Adipocyte (in vitro differentiated cells): ENCODE data around the gene POC5.

ENCODE experiments used
- DNase-seq: peaks from one replicate; pipeline ENCODE4 v3.0.0-alpha.2; 2015; ENCODE audit warnings: low read depth
- H3K27me3 ChIP-seq: replicated peaks from 2 replicates; pipeline ENCODE4 v1.7.0; 2013; ENCODE audit warnings: mild to moderate bottlenecking, low read length, moderate library complexity; ENCODE audit not compliant: control insufficient read depth, insufficient read depth
- H3K36me3 ChIP-seq: 2 replicates; pipeline ENCODE4 v1.7.0; 2013; ENCODE audit warnings: low read length, mild to moderate bottlenecking, moderate library complexity; ENCODE audit not compliant: control insufficient read depth, insufficient read depth, severe bottlenecking
- H3K4me1 ChIP-seq: 2 replicates; pipeline ENCODE4 v1.7.0; 2013; ENCODE audit warnings: mild to moderate bottlenecking, low read length, moderate library complexity; ENCODE audit not compliant: control insufficient read depth, insufficient read depth
- H3K4me3 ChIP-seq: 2 replicates; pipeline ENCODE4 v1.7.0; 2013; ENCODE audit warnings: mild to moderate bottlenecking, low read length, moderate library complexity
- H3K9ac ChIP-seq: 2 replicates; pipeline ENCODE4 v1.7.0; 2013; ENCODE audit warnings: mild to moderate bottlenecking, low read length, moderate library complexity
- H3K9me3 ChIP-seq: 2 replicates; pipeline ENCODE4 v1.7.0; 2013; ENCODE audit warnings: mild to moderate bottlenecking, low read length, moderate library complexity; ENCODE audit not compliant: control insufficient read depth

POC5 gene

GRCh38 chr5:75659791-75660450 is 57.3 kb downstream of the POC5 start:
- Histone ChIP-seq H3K27me3 (no peaks in the 10 kb centered on the region), H3K9ac (no peak overlapping the region), H3K4me3 (no peak overlapping the region), H3K4me1 (no peaks in the 10 kb centered on the region), H3K36me3 (peaks cover 7% of the 10 kb centered on the region), H3K9me3 (no peaks in the 10 kb centered on the region)
- no peak for DNase-seq

DNA sequence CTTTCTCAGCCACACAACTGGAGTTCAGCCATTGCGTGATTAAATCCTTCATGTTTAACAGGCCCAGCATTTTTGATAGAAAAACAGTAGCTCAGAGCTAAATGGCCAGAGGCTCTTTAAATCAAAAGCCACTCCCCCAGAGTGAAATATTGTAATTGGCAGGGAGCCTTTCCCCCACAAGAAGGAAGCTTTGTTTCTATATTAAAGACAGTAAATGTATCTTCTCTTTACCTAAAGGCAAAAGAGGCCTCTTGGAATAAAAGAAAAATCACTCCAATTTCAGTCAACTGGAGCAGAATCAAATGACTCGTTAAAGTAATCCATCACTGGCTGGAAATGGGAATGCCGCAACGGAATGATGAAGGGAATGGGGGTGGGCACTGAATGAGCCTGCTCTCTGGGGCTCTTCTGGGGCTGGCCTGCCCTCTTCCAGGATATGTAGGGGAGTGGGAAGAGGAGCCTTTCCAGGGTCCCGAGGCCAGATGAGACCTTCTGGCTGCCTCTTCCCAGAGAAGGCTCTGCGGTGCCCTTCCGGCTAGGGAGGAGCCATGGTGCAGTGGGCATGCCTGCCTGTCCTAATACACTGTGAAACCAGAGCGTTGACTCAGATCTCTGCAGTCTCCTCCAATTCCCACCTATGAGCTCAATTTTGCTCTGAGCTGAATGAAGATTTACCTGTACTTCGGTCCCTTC is 60.8 kb downstream of the POC5 start:
- Histone ChIP-seq H3K27me3 (no peaks in the 10 kb centered on the region), H3K36me3 (no peaks in the 10 kb centered on the region), H3K9me3 (no peaks in the 10 kb centered on the region), H3K4me1 (no peaks in the 10 kb centered on the region), H3K4me3 (peak overlapping the region; percentile 88), H3K9ac (peak overlapping the region; percentile 85)
- peak; percentile 49 for DNase-seq

- H3K4me1 ChIP-seq, result no peaks in the 10 kb centered on the region
- no peaks in the 10 kb centered on the region for H3K9me3 ChIP-seq
- H3K9ac ChIP-seq, result no peak overlapping the region
- H3K36me3 ChIP-seq, result no peaks in the 10 kb centered on the region
- no peak overlapping the region for H3K4me3 ChIP-seq
- no peaks in the 10 kb centered on the region for H3K27me3 ChIP-seq
- DNase-seq, result no peak
Measured at GRCh38 chr5:75654693-75655295, 62.4 kb downstream of the POC5 start.

DNA sequence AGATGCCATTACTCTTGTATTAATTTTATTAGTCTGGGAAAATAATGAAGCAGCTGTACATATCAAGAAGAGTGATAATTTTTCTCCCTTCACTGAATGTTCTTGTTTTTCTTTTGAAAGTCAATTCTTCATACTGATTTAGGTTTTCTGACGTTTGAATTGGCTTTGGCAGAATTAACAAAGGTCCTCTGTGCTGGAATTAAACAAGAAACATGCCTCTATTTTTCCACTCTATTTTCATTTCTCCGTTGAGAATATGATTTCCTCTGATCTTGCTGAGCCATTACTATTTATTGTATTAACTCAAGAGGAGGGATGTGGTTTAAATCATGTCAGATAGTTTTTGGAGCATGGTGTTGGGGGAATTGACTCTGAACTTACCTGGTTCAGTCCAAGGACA is 63.7 kb downstream of the POC5 start:
- Histone ChIP-seq H3K4me1 (no peaks in the 10 kb centered on the region), H3K36me3 (no peaks in the 10 kb centered on the region), H3K27me3 (no peaks in the 10 kb centered on the region), H3K4me3 (no peak overlapping the region), H3K9ac (no peak overlapping the region), H3K9me3 (no peaks in the 10 kb centered on the region)
- no peak for DNase-seq

GRCh38 chr5:75651575-75652238 is 65.5 kb downstream of the POC5 start:
- H3K9ac ChIP-seq, result no peak overlapping the region
- H3K9me3 ChIP-seq, result no peaks in the 10 kb centered on the region
- no peaks in the 10 kb centered on the region for H3K36me3 ChIP-seq
- no peak for DNase-seq
- H3K27me3 ChIP-seq, result no peaks in the 10 kb centered on the region
- no peaks in the 10 kb centered on the region for H3K4me1 ChIP-seq
- H3K4me3 ChIP-seq, result no peak overlapping the region

DNA sequence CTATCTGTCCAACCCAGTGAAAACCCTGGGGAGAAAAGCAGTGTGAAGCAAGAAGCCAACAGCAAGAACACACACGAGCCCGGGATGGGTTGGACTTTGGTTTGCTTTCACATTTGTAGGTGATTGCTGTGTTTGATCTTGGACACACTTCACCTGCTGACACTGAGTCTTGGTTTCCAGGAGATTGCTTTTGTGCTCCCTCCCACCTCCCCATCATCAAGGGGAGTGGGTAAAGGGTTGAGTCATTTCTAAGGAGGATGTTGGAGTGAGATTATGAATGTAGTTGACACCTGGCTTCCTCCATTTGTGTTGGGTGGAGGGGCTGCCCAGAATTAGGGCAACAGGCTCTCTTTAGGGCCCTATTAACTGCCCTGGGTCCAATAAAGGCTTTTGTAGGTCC is 68.5 kb downstream of the POC5 start:
- Histone ChIP-seq H3K9me3 (no peaks in the 10 kb centered on the region), H3K27me3 (no peaks in the 10 kb centered on the region), H3K4me3 (no peak overlapping the region), H3K9ac (no peak overlapping the region), H3K36me3 (no peaks in the 10 kb centered on the region), H3K4me1 (no peaks in the 10 kb centered on the region)
- no peak for DNase-seq

- Histone ChIP-seq H3K36me3 (no peaks in the 10 kb centered on the region), H3K9me3 (no peaks in the 10 kb centered on the region), H3K27me3 (no peaks in the 10 kb centered on the region), H3K4me3 (peak overlapping the region; percentile 44), H3K9ac (no peak overlapping the region), H3K4me1 (peaks cover 12% of the 10 kb centered on the region)
- no peak for DNase-seq
Measured at GRCh38 chr5:75640826-75641225, 76.4 kb downstream of the POC5 start.

DNA sequence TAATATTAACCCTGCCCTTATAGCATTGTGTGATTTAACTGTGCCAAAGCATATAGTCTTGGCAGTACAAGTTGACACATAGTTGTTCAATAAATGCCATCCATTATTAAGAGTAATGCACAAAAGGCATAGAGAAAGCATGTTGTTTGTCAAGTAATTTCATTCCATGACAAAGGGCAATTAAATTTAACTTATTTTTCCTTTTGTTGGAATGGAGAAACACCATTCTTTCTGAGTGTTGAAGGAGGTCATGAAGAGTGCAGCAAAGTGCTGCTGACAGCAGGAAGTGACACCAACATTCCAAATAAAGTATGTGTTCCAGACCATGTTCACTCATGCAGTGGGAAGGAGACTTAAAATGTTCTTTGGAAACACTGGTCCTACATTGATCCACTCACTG is 76.8 kb downstream of the POC5 start:
- Histone ChIP-seq H3K9ac (no peak overlapping the region), H3K36me3 (no peaks in the 10 kb centered on the region), H3K27me3 (no peaks in the 10 kb centered on the region), H3K4me3 (peak overlapping the region; percentile 44), H3K9me3 (no peaks in the 10 kb centered on the region), H3K4me1 (peaks cover 12% of the 10 kb centered on the region)
- DNase-seq, result peak; percentile 44

GRCh38 chr5:75639535-75640311 is 77.5 kb downstream of the POC5 start:
- Histone ChIP-seq H3K4me3 (no peak overlapping the region), H3K4me1 (peaks cover 12% of the 10 kb centered on the region), H3K36me3 (peaks cover 3% of the 10 kb centered on the region), H3K9me3 (no peaks in the 10 kb centered on the region), H3K27me3 (no peaks in the 10 kb centered on the region), H3K9ac (no peak overlapping the region)
- DNase-seq, result no peak

DNA sequence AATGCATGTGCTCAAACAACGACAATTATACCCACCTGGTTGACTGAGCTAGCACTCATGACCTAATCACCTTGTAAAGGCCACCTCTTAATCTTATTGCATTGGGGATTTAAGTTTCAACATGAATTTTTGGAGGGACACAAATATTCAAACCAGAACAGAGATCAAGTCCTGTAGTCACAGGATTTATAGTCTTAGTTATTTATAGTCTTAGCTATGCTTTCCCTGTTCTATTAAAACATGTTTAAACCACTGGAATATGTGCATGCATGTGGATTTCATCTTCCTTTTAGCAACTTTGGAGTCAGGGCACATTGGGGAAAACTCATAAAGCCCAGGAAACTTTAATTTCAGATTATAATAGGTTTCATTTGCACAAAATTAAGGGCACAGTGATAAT is 79.3 kb downstream of the POC5 start:
- no peak overlapping the region for H3K4me3 ChIP-seq
- H3K4me1 ChIP-seq, result peaks cover 12% of the 10 kb centered on the region
- peaks cover 6% of the 10 kb centered on the region for H3K36me3 ChIP-seq
- DNase-seq, result no peak
- H3K9ac ChIP-seq, result no peak overlapping the region
- no peaks in the 10 kb centered on the region for H3K9me3 ChIP-seq
- H3K27me3 ChIP-seq, result no peaks in the 10 kb centered on the region

DNA sequence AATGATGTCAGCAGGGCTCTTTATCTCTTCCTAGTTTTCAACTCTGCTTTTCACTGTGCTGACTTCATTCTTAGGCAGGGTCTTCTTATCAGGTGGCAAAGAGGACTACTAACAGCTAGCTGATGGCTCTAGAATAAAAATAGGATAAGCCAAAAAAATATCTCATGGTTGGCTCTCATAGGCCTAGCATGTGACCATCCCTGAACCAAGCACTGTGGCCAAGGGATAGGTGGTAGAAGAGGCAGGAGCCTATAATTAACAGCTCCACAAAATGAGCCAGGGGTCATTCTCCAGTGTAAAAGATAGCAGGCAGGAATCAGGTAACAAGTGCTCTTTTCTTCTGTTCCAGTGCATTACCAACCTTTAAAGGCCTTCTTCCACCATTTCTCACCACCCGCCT is 84.9 kb downstream of the POC5 start:
- no peaks in the 10 kb centered on the region for H3K27me3 ChIP-seq
- no peak overlapping the region for H3K4me3 ChIP-seq
- H3K4me1 ChIP-seq, result no peaks in the 10 kb centered on the region
- peaks cover 6% of the 10 kb centered on the region for H3K36me3 ChIP-seq
- H3K9ac ChIP-seq, result no peak overlapping the region
- H3K9me3 ChIP-seq, result no peaks in the 10 kb centered on the region
- no peak for DNase-seq
